Liver (tissue), 9 donors: ENCODE results near the gene SCNN1B. TPM values are rescaled to one million over a fixed set of nuclear protein-coding genes. Genes with fewer than 3 reads are reported as not detected.

ENCODE experiments used
- DNase-seq: peaks from one replicate; pipeline ENCODE4 v3.0.0-alpha.2; 2017; ENCODE audit warnings: low spot score
- H3K27ac ChIP-seq, 2 donors: one replicate each; pipeline ENCODE4 v1.7.0; 2013; ENCODE audit warnings: inconsistent platforms in 2 of 2, low read length in 2 of 2, control low read depth in 1 of 2, low read depth in 1 of 2, mild to moderate bottlenecking in 1 of 2
- H3K27me3 ChIP-seq, 4 donors: one replicate each; pipeline versions ENCODE4 v1.6.1 to v1.7.0; 2013; ENCODE audit warnings: low read length in 3 of 4, inconsistent platforms in 1 of 4, mild to moderate bottlenecking in 1 of 4, moderate library complexity in 1 of 4; ENCODE audit not compliant: control insufficient read depth in 4 of 4, insufficient read depth in 4 of 4
- H3K36me3 ChIP-seq, 4 donors: one replicate each; pipeline versions ENCODE4 v1.6.1 to v1.7.0; 2013; ENCODE audit warnings: low read length in 3 of 4, mild to moderate bottlenecking in 3 of 4, low read depth in 1 of 4, moderate library complexity in 1 of 4; ENCODE audit not compliant: control insufficient read depth in 4 of 4, insufficient read depth in 3 of 4
- H3K4me1 ChIP-seq, 4 donors: one replicate each; pipeline versions ENCODE4 v1.6.1 to v1.7.0; 2013; ENCODE audit warnings: low read length in 3 of 4, mild to moderate bottlenecking in 3 of 4, moderate library complexity in 1 of 4; ENCODE audit not compliant: control insufficient read depth in 4 of 4, insufficient read depth in 4 of 4
- H3K4me3 ChIP-seq, 3 donors: one replicate each; pipeline versions ENCODE4 v1.6.1 to v1.7.0; 2013; ENCODE audit warnings: low read length in 3 of 3, control low read depth in 1 of 3, low read depth in 1 of 3, mild to moderate bottlenecking in 1 of 3
- H3K9ac ChIP-seq, 2 donors: one replicate each; pipeline ENCODE4 v1.7.0; 2013; ENCODE audit warnings: low read length in 2 of 2, mild to moderate bottlenecking in 2 of 2, moderate library complexity in 2 of 2, control low read depth in 1 of 2, low read depth in 1 of 2
- H3K9me3 ChIP-seq, 4 donors: one replicate each; pipeline versions ENCODE4 v1.6.1 to v1.7.0; 2013; ENCODE audit warnings: low read length in 3 of 4; ENCODE audit not compliant: control insufficient read depth in 4 of 4
- ATF3 ChIP-seq: IDR thresholded peaks from 2 replicates; pipeline ENCODE4 v1.6.1; 2016; ENCODE audit warnings: antibody characterized with exemption
- CTCF ChIP-seq: fragments of 150-350 bp; IDR thresholded peaks from 2 replicates; pipeline ENCODE4 v1.5.1; 2017; ENCODE audit warnings: improper control_type of control experiment, low read depth, low read length; ENCODE audit not compliant: missing input control
- FOXA1 ChIP-seq: IDR thresholded peaks from 2 replicates; pipeline ENCODE4 v1.6.1; 2016; ENCODE audit warnings: antibody characterized with exemption
- FOXA2 ChIP-seq: IDR thresholded peaks from 2 replicates; pipeline ENCODE4 v1.6.1; 2016; ENCODE audit warnings: antibody characterized with exemption
- GABPA ChIP-seq, 2 donors: IDR thresholded peaks in 1 of 2; conservative IDR thresholded peaks in 1 of 2; 2 replicates each; pipeline ENCODE4 v1.6.1; 2016; ENCODE audit warnings: antibody characterized with exemption in 2 of 2, mild to moderate bottlenecking in 1 of 2, moderate library complexity in 1 of 2
- HNF4A ChIP-seq, 2 donors: conservative IDR thresholded peaks; 2 replicates each; pipeline ENCODE4 v1.6.1; 2016; ENCODE audit warnings: antibody characterized with exemption in 2 of 2, mild to moderate bottlenecking in 2 of 2
- HNF4G ChIP-seq: IDR thresholded peaks from 2 replicates; pipeline ENCODE4 v1.6.1; 2016; ENCODE audit warnings: antibody characterized with exemption
- JUND ChIP-seq, 2 donors: IDR thresholded peaks; 2 replicates each; pipeline ENCODE4 v1.6.1; 2016; ENCODE audit warnings: antibody characterized with exemption in 2 of 2
- MAX ChIP-seq: IDR thresholded peaks from 2 replicates; pipeline ENCODE4 v1.6.1; 2016; ENCODE audit warnings: antibody characterized with exemption
- NR2F2 ChIP-seq: IDR thresholded peaks from 2 replicates; pipeline ENCODE4 v1.6.1; 2016; ENCODE audit warnings: antibody characterized with exemption
- REST ChIP-seq: IDR thresholded peaks from 2 replicates; pipeline ENCODE4 v1.6.1; 2016; ENCODE audit warnings: antibody characterized with exemption, mild to moderate bottlenecking
- SP1 ChIP-seq: IDR thresholded peaks from 2 replicates; pipeline ENCODE4 v1.6.1; 2018; ENCODE audit warnings: antibody characterized with exemption, mild to moderate bottlenecking
- TAF1 ChIP-seq: conservative IDR thresholded peaks from 2 replicates; pipeline ENCODE4 v1.6.1; 2016; ENCODE audit warnings: antibody characterized with exemption, mild to moderate bottlenecking
- ZBTB33 ChIP-seq: IDR thresholded peaks from 2 replicates; pipeline ENCODE4 v1.6.1; 2016; ENCODE audit warnings: antibody characterized with exemption
- WGBS: extraction: QIAGEN DNeasy Blood & Tissue Kit; methylation state at CpG from one replicate; pipeline ENCODE4 v1.1.7; 2013; 5-methylcytosine and 5-hydroxymethylcytosine counted together
- polyA plus RNA-seq, 2 donors: library from polyadenylated mRNA; stranded (reverse) in 1 of 2; unstranded in 1 of 2; fragments of 200-250 nt in 1 of 2; fragments of >200 nt in 1 of 2; fragmentation: Nextera tagmentation in 1 of 2; extraction: Ambion mirVana in 1 of 2; gene quantifications; one replicate each; pipeline versions ENCODE4 v1.2.1 to v1.2.3, GENCODE V29; 2013 to 2015
- total RNA-seq, 2 donors: library from RNA; depleted of rRNA; stranded (reverse); fragments of >200 nt; gene quantifications; one replicate each; pipeline ENCODE4 v1.2.3, GENCODE V29; 2014
- donor health status: healthy.
- donor health status: healthy.
- donor health status: healthy.
- donor health status: healthy.
- donor health status: healthy.

SCNN1B gene
- total and polyA plus RNA-seq, 4 donors, result 0.08 to 0.17 (median 0.14) TPM; not detected in 1

- no peak overlapping the region for H3K27ac ChIP-seq
- H3K9ac ChIP-seq, result no peak overlapping the region
- TF ChIP-seq REST, result no peak
- TF ChIP-seq SP1, result no peak
- TF ChIP-seq HNF4G, result no peak
- TF ChIP-seq ZBTB33, result no peak
- no peak for TF ChIP-seq NR2F2
- TF ChIP-seq HNF4A (conservative IDR thresholded peaks at IDR 0.05), result no peak
- no peak for TF ChIP-seq JUND (IDR thresholded peaks at IDR 0.05)
- no peak for TF ChIP-seq CTCF
- TF ChIP-seq MAX, result no peak
- TF ChIP-seq ATF3, result no peak
- no peak for TF ChIP-seq GABPA (IDR thresholded peaks at IDR 0.05 in 1 of 2, conservative IDR thresholded peaks at IDR 0.05 in 1 of 2)
- TF ChIP-seq FOXA1, result no peak
- no peak for TF ChIP-seq TAF1
- no peak for TF ChIP-seq FOXA2
- no peaks in the 10 kb centered on the region for H3K27me3 ChIP-seq
- H3K36me3 ChIP-seq, result no peaks in the 10 kb centered on the region
- H3K9me3 ChIP-seq, result no peaks in the 10 kb centered on the region
- no peak overlapping the region for H3K4me3 ChIP-seq
- no peaks in the 10 kb centered on the region for H3K4me1 ChIP-seq
- no peak for DNase-seq
- 90% methylated on average over 14 of the region's 14 CpGs for WGBS
Measured at GRCh38 chr16:23321206-23321875, 19.2 kb downstream of the SCNN1B start.
